G401 (cell line): ENCODE measurements around the gene PRKCE. TPM values are rescaled to one million over a fixed set of nuclear protein-coding genes. Genes with fewer than 3 reads are reported as not detected.
"Not testable (repeated sequence)": the region's sequence is repeated elsewhere in the genome, so short reads cannot be mapped to it uniquely, and the experiment has no call there.

Experiments used
- DNase-seq: peaks from one replicate; pipeline ENCODE4 v3.0.0-alpha.2; 2015; ENCODE audit warnings: low spot score
- in situ Hi-C: cut with HindIII; loops from 2 replicates; pipeline ENCODE4 v1.10.0; 2016; ENCODE audit warnings: low sequenced_read_pairs, mixed read lengths
- total RNA-seq: library from RNA; depleted of rRNA; stranded (reverse); fragments of >200 nt; shearing (Covaris generic); gene quantifications from 2 replicates; pipeline ENCODE4 v1.2.3, GENCODE V29; 2014

The PRKCE gene
- total RNA-seq, 1 experiment from 2014 or later: 3.9 TPM

GRCh38 chr2:45904267-45904945 is 252.9 kb downstream of the PRKCE start:
- in situ Hi-C loops: no loop called here
- DNase-seq: no peak

GRCh38 chr2:45904946-45905631 is 253.6 kb downstream of the PRKCE start:
- DNase-seq: peak; percentile 89
- in situ Hi-C loops: no loop called here

GRCh38 chr2:45905632-45905958 is 254.1 kb downstream of the PRKCE start:
- in situ Hi-C loops: no loop called here

GRCh38 chr2:45907592-45907991 is 256.1 kb downstream of the PRKCE start:
- in situ Hi-C loops: no loop called here
- DNase-seq: no peak

More at GRCh38 chr2:45905632-45905958, 254.1 kb downstream of the PRKCE start:
- no peak for DNase-seq

GRCh38 chr2:45908316-45909170 is 257.1 kb downstream of the PRKCE start:
- no peak for DNase-seq

DNA sequence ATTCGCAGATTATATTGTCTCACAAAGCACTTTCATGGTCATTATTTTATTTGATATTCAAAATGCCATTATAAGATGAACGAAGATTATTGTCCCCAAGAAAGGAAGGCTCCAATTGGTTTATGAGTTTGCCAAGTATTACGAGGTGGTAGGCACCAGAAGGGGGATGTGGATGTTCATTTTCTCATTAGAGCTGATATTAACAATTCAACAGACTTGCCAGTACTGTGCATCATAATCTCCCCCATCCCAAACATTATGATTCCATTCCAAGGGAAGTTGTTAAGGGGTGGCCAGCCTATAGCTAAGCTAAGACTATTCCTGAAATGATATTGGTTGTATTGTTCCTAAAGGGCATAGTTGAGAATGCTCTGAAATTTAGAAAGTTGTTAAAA is 257.7 kb downstream of the PRKCE start:
- no peak for DNase-seq
- in situ Hi-C loops: no loop called here

More at GRCh38 chr2:45908316-45909170, 257.1 kb downstream of the PRKCE start:
- in situ Hi-C loops: no loop called here

GRCh38 chr2:45909677-45910191 is 258.3 kb downstream of the PRKCE start:
- in situ Hi-C loops: no loop called here
- DNase-seq: peak; percentile 72

GRCh38 chr2:45910473-45911060 is 259.1 kb downstream of the PRKCE start:
- no peak for DNase-seq
- in situ Hi-C loops: no loop called here

- no peak for DNase-seq
- in situ Hi-C loops: no loop called here
Observed at GRCh38 chr2:45911538-45911937, 260.1 kb downstream of the PRKCE start.

GRCh38 chr2:45912109-45912508 is 260.6 kb downstream of the PRKCE start:
- no peak for DNase-seq
- in situ Hi-C loops: no loop called here

DNA sequence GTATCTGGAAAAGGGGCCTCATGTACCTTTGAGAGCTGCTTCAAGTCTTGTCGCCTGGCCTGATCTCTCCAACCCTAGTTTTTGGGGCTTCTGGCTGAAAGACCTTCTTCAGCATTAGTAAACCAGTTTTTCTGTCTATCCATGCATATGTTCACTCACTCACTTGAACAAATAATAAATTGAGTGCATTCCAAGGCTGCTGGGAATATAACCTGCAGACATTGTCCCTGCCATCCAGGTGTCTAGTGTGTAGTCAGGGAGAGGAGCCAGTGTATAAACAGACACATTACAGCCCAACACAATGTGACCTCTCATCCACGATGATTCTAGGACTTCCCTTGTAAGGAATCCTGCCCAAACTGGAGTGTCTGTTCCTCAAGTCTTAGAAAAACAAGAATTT is 262.1 kb downstream of the PRKCE start:
- in situ Hi-C loops: no loop called here

GRCh38 chr2:45915523-45915922 is 264.0 kb downstream of the PRKCE start:
- in situ Hi-C loops: no loop called here
- DNase-seq: no peak

More for the DNA sequence above, 262.1 kb downstream of the PRKCE start:
- DNase-seq: no peak

DNA sequence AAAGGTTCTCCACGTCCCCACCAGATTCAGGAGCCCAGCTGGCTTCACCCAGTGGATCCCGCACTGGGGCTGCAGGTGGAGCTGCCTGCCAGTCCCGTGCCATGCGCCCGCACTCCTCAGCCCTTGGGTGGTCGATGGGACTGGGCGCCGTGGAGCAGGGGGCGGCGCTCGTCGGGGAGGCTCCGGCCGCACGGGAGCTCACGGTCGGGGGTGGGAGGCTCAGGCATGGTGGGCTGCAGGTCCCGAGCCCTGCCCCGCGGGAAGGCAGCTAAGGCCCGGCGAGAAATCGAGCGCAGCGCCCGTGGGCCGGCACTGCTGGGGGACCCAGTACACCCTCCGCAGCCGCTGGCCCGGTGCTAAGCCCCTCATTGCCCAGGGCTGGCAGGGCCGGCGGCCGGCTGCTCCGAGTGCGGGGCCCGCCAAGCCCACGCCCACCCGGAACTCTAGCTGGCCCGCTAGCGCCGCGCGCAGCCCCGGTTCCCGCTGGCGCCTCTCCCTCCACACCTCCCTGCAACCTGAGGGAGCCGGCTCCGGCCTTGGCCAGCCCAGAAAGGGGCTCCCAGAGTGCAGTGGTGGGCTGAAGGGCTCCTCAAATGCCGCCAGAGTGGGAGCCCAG is 266.2 kb downstream of the PRKCE start:
- DNase-seq, in situ Hi-C loops: not testable (repeated sequence)

- DNase-seq: peak; percentile 68
- in situ Hi-C loops: no loop called here
Observed at GRCh38 chr2:45918463-45919159, 267.1 kb downstream of the PRKCE start.

GRCh38 chr2:45919160-45919650 is 267.7 kb downstream of the PRKCE start:
- in situ Hi-C loops: no loop called here
- DNase-seq: peak; percentile 48

DNA sequence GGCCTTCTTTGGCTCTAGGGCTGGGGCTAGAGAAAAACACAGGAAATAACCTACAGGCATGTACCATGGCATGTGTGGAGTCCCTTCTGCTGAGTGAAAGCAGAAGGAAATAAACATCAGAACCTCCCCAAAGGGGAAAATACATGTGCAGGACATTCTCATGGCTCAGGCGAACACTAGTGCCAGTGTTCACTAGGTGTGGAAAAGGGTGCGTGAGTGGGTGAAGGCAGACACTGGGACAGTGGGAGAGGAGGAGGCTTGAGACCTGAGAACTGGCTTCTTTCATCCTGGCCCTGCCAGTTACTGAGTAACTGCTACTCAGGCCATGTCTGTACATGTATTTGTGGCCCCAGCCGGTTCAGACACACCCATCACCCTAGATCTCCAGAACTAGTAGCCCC is 268.2 kb downstream of the PRKCE start:
- in situ Hi-C loops: no loop called here
- DNase-seq: no peak

- no peak for DNase-seq
- in situ Hi-C loops: no loop called here
Observed at GRCh38 chr2:45921921-45922320, 270.4 kb downstream of the PRKCE start.

DNA sequence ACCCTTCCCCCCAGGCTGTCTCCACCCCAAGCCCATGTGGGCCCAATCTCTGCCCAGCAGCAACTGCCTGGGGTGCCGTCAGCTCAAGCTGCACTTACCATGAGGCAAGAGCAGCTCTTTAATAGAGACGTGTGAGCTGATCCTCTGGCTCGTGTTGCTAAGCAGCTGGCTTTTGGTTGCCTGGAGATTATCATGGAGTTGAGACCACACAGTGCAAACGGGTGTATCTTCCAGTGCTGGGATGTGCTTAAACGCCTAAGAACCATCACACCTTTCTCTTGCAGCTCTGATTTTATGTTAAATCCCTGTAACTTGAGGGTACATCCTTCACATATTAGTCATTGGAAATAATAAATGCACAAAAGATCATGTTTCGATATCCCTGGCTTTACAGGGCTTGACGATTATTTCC is 271.1 kb downstream of the PRKCE start:
- DNase-seq: no peak
- in situ Hi-C loops: no loop called here
